Coronary artery (tissue), 2 donors: ENCODE data around the gene FAM110D.

ENCODE experiments used
- DNase-seq: peaks from one replicate; pipeline ENCODE4 v3.0.0-alpha.2; 2017; ENCODE audit warnings: low spot score
- H3K27ac ChIP-seq, 2 donors: fragments of 200-600 bp; sonication (generic); one replicate each; pipeline ENCODE4 v1.5.1; 2016 to 2019
- H3K4me3 ChIP-seq: fragments of 200-600 bp; sonication (generic); 2 replicates; pipeline ENCODE4 v1.5.1; 2016; ENCODE audit warnings: mild to moderate bottlenecking, moderate library complexity
- CTCF ChIP-seq: fragments of 200-600 bp; sonication (generic); IDR thresholded peaks from one replicate; pipeline ENCODE4 v1.5.1; 2019; ENCODE audit warnings: antibody characterized with exemption

FAM110D gene

GRCh38 chr1:26189751-26190275, 30.9 kb downstream of the FAM110D start:
- no peak for TF ChIP-seq CTCF
- DNase-seq, result no peak
- Histone ChIP-seq H3K4me3 (no peak overlapping the region), H3K27ac (no peak overlapping the region)

- DNase-seq, result no peak
These were observed 31.6 kb downstream of the FAM110D start, which contains the start of gene CATSPER4 for GRCh38 chr1:26190373-26190987. TSS of gene CATSPER4 (plus strand) at chr1:26190602. CDS start at chr1:26190628, 26 bp downstream.

GRCh38 chr1:26191739-26192138, 32.9 kb downstream of the FAM110D start:
- Histone ChIP-seq H3K27ac (no peak overlapping the region), H3K4me3 (no peak overlapping the region)
- DNase-seq, result no peak
- no peak for TF ChIP-seq CTCF

More at GRCh38 chr1:26190373-26190987, 31.6 kb downstream of the FAM110D start, which contains the start of gene CATSPER4:
- Histone ChIP-seq H3K4me3 (no peak within 1 kb of the TSS), H3K27ac (no peak within 1 kb of the TSS)
- TF ChIP-seq CTCF, result no peak

- no peak for DNase-seq
- no peak overlapping the region for H3K27ac ChIP-seq
- no peak overlapping the region for H3K4me3 ChIP-seq
- TF ChIP-seq CTCF, result no peak
These were observed 36.9 kb downstream of the FAM110D start for GRCh38 chr1:26195805-26196204.

- Histone ChIP-seq H3K4me3 (no peak overlapping the region), H3K27ac (no peak overlapping the region)
- TF ChIP-seq CTCF, result no peak
- DNase-seq, result no peak
These were observed 38.4 kb downstream of the FAM110D start for GRCh38 chr1:26197301-26197700.

GRCh38 chr1:26197813-26198212, 38.9 kb downstream of the FAM110D start:
- H3K4me3 ChIP-seq, result no peak overlapping the region
- DNase-seq, result no peak
- TF ChIP-seq CTCF, result no peak
- no peak overlapping the region for H3K27ac ChIP-seq

- TF ChIP-seq CTCF, result no peak
- Histone ChIP-seq H3K4me3 (no peak overlapping the region), H3K27ac (no peak overlapping the region)
- no peak for DNase-seq
These were observed 41.5 kb downstream of the FAM110D start for GRCh38 chr1:26200413-26200812.
